ENCODE measurements around the gene IL36A. TPM values are rescaled to one million over a fixed set of nuclear protein-coding genes. Genes with fewer than 3 reads are reported as not detected.

IL36A gene
- total RNA-seq, 1 donor from 2014 or later = not detected

DNA sequence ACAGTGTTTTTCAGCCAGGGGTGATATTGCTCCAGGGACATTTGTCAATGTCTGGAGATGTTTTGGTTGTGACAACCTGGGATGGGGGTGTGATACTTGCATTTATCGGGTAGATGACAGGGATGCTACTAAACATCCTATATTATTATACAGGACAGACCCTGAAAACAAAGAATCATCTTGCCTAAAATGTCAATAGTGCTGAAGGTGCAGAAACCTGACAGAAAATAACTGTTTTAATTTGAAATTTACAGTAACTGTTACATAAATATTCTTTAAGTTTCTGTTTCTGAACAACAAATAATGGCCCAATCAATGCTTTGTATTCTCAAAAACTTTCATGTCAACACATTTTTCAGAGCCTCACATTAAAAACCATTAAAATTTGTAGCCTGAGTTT, 2.0 kb downstream of the IL36A start:
- Histone ChIP-seq H3K4me1 (no peaks in the 10 kb centered on the region), H3K27me3 (ENCODE audit: low read depth) (no peaks in the 10 kb centered on the region), H3K36me3 (no peaks in the 10 kb centered on the region), H3K9me3 (no peaks in the 10 kb centered on the region), H3K27ac (no peak overlapping the region), H3K4me3 (no peak overlapping the region)
- no peak for DNase-seq
- TF ChIP-seq, protein P1, sequence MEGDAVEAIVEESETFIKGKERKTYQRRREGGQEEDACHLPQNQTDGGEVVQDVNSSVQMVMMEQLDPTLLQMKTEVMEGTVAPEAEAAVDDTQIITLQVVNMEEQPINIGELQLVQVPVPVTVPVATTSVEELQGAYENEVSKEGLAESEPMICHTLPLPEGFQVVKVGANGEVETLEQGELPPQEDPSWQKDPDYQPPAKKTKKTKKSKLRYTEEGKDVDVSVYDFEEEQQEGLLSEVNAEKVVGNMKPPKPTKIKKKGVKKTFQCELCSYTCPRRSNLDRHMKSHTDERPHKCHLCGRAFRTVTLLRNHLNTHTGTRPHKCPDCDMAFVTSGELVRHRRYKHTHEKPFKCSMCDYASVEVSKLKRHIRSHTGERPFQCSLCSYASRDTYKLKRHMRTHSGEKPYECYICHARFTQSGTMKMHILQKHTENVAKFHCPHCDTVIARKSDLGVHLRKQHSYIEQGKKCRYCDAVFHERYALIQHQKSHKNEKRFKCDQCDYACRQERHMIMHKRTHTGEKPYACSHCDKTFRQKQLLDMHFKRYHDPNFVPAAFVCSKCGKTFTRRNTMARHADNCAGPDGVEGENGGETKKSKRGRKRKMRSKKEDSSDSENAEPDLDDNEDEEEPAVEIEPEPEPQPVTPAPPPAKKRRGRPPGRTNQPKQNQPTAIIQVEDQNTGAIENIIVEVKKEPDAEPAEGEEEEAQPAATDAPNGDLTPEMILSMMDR (IDR thresholded peaks at IDR 0.05) = no peak
- no peak for ATAC-seq
- intact Hi-C loops (cut with DNase I) = no loop called here

DNA sequence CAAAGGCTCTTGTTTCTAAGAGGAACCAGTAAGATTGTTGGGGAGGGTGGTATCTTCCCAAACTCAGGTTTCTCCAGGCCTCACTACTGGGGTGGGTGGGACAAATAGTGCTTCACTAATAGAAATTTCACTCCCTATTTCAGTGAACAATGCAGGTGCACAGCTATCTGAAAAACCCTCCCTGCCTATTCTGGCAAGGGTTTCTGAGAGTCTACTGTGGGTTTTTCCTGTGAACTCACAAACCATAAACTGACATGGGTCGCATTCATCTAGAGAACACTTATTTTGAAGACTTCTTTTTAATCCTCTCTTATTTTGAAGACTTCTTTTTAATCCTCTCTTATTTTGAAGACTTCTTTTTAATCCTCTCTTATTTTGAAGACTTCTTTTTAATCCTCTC, 4.4 kb downstream of the IL36A start:
- no peaks in the 10 kb centered on the region for H3K36me3 ChIP-seq
- TF ChIP-seq, protein P1 (IDR thresholded peaks at IDR 0.05) = no peak
- H3K4me1 ChIP-seq = no peaks in the 10 kb centered on the region
- H3K9me3 ChIP-seq = no peaks in the 10 kb centered on the region
- no peaks in the 10 kb centered on the region for H3K27me3 ChIP-seq (ENCODE audit: low read depth)
- H3K27ac ChIP-seq = no peak overlapping the region
- ATAC-seq = no peak
- H3K4me3 ChIP-seq = no peak overlapping the region
- intact Hi-C loops (cut with DNase I) = no loop called here
- DNase-seq = no peak

DNA sequence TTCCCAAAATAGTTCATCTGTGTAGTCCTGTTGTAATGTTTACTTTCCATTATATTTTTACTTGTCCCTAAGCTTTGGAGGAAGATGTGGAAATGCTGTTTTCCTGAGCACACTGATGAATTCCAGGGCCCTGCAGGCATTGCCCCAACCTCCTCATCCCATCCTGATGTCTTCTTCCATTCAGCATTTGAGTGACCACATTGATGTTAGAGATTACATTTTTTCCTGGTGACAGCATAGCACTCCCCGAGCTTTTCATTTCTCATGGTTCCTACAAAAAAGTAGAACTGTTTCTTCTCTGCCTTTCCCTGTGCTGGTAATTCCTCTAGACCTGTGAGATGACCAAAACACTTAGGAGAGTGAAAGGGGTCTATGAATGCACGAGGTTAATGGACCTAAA, 4.8 kb downstream of the IL36A start:
- intact Hi-C loops (cut with DNase I) = no loop called here
- Histone ChIP-seq H3K9me3 (no peaks in the 10 kb centered on the region), H3K4me3 (no peak overlapping the region), H3K4me1 (no peaks in the 10 kb centered on the region), H3K36me3 (no peaks in the 10 kb centered on the region), H3K27ac (no peak overlapping the region), H3K27me3 (ENCODE audit: low read depth) (no peaks in the 10 kb centered on the region)
- DNase-seq (no peak), ATAC-seq (no peak)
- TF ChIP-seq, protein P1 (IDR thresholded peaks at IDR 0.05) = no peak

DNA sequence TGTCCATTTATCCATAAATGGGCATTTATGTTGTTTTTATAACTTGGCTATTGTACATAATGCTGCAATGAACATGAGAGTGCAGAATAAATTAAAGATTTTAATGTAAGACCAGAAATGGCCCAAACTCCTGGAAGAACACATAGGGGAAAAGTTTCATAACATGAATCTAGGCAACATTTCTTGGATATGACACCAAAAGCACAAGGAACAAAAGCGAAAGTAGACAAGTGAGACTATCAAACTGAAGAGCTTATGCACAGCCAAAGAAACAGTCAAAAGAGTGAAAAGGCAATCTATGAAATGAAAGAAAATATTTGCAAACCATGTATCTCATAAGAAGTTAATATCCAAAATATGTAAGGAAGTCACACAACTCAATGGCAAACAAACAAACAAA, 5.8 kb downstream of the IL36A start:
- Histone ChIP-seq H3K27me3 (ENCODE audit: low read depth) (no peaks in the 10 kb centered on the region), H3K36me3 (no peaks in the 10 kb centered on the region), H3K27ac (no peak overlapping the region), H3K4me3 (no peak overlapping the region), H3K9me3 (no peaks in the 10 kb centered on the region), H3K4me1 (no peaks in the 10 kb centered on the region)
- DNase-seq (no peak), ATAC-seq (no peak)
- intact Hi-C loops (cut with DNase I) = no loop called here
- TF ChIP-seq, protein P1 (IDR thresholded peaks at IDR 0.05) = no peak

DNA sequence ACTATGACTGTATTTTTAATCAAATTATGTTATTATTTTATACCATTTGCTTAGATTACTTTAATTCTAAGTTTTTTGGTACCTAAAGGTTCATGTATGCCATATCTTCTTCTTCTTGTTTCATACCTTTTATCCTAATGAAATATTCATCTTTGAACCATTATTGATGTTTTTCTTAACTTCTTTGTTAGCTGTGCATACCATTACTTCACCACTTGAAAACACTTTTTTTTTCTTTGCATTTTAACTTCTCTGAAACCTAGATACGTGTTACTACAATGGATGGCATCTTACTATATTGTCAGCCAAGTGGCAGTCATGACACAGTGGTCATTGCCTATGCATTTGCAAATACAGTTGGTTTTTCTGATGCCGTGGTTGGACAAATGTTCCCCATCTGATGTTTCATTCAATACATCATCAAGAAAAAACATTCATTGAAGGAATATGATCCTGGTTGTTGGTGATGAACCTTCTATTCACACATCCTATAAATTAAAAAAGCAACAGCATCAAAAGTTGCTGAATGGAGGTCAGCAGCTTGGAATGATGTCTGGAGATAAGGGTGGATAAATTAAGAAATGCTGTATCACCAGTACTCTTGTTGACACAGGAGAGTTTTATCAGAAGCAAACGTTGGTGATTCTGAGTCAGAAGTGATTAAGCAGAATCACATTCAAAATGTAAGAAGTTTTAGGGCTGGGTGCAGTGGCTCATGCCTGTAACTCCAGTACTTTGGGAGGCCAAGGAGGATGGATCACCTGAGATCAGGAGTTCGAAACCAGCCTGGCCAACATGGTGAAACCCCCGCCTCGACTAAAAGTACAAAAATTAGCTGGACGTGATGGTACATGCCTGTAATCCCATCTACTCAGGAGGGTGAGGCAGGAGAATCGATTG, 7.4 kb downstream of the IL36A start:
- H3K4me3 ChIP-seq = no peak overlapping the region
- no peaks in the 10 kb centered on the region for H3K36me3 ChIP-seq
- DNase-seq (no peak), ATAC-seq (no peak)
- H3K27me3 ChIP-seq (ENCODE audit: low read depth) = no peaks in the 10 kb centered on the region
- TF ChIP-seq, protein P1 (IDR thresholded peaks at IDR 0.05) = no peak
- intact Hi-C loops (cut with DNase I) = no loop called here
- H3K4me1 ChIP-seq = no peaks in the 10 kb centered on the region
- H3K27ac ChIP-seq = no peak overlapping the region
- no peaks in the 10 kb centered on the region for H3K9me3 ChIP-seq

Data from lower lobe of right lung (tissue), 2 donors.